Astrocyte of the hippocampus (primary cell): ENCODE data around the gene PODXL.

Experiments
- DNase-seq: peaks from one replicate; pipeline ENCODE4 v3.0.0; 2011; ENCODE audit warnings: low read depth, low spot score

PODXL gene

GRCh38 chr7:131564640-131565039, 8.2 kb upstream of the PODXL start:
- no peak for DNase-seq

DNA sequence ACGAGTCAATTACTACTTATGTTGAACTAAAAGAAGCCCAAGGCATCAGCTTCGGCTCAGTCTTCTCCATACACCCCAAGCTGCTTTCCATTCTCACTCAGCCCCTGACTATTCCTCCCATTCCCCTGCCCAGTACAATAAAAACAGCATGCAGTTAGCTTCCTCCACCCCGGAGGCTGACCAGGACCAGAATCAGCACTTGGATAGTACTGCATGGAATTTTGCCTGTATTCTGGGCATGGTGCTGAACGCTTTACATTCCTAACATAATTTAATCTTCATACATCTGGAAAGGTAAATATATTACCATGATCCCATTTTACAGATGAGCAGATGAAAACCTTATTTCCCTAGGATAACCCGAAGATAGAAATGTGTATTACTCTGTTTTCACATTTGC, 7.5 kb upstream of the PODXL start:
- no peak for DNase-seq

GRCh38 chr7:131562941-131563340, 6.5 kb upstream of the PODXL start:
- no peak for DNase-seq

DNA sequence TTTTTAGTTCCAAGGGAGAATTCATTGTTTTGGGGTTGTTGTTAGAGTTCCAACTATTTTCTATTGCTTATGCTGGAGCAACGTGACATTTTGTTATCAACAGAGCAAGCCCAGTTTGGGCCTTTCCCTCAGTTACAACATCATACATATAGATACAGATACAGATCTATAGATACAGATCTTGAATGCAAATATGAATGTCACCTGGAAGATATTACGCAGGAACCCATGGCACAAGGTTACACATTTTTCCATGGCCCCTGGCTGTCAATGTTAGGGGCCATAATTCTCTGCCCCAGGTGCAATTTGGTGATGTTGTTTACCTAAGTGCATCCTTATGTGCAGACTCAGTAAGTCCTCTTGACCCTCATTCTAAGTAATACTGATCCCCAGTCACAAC, 3.6 kb upstream of the PODXL start:
- DNase-seq = no peak

- peak; percentile 36 for DNase-seq
These were observed 1.4 kb upstream of the PODXL start for GRCh38 chr7:131557652-131558385.

DNA sequence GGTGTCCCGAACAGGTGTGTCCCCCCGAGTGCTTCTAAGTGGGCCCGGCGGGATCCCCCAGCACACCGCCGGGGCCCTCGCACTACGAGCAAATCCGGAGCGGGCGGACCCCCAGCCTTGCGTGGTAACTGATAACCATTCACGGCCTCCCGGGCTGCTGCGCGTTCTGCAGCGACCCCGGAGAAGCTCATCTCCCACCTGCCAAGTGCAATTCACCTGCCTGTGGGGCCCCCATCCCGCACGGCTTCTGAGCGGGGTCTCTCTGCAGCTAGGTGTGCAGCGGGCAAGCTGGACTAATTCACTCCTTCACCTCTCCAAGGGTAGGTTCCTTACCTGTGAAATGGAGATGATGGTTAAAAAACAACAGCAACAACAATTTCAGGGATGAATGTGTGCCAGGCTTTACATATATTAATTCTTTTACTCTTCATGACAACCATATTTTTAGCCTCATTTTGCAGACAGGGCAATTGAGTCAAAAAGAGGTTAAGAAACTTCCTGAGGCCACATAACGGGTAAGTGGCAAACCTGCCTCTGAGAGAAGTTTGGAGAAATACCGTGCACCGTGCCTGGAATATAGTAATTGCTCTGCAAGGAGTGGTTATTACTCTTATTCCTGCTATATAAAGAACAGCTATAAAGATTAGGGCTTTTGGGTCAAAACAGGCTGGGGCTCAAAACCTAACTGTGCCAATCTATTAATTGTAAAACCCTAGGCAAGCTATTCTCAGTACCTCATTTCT, 652 bp upstream of the PODXL start:
- no peak for DNase-seq

DNA sequence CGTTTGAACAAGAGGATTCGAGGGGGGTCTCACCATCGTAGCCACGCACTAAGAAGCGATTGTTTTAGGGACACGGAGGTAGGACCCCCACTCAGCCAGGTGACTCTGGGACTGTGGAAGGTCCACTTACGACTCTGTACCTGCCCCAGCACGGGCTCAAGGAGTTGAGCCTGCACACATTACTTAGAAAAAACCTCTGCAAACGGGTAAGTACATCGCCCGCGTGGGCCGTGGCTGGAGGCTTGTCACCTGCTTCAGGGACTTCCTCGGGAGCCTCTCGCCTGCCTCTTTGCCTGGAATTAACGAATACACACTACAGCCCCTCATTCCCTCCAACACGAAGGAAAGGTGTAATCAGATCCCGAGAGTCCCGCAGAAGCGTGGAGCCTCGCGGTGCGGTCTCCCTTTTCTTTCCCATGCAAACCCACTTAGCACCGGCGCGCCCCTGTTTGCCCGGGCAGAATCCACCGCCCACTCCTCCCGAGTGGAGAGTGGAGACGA, 826 bp downstream of the PODXL start:
- DNase-seq = no peak

DNA sequence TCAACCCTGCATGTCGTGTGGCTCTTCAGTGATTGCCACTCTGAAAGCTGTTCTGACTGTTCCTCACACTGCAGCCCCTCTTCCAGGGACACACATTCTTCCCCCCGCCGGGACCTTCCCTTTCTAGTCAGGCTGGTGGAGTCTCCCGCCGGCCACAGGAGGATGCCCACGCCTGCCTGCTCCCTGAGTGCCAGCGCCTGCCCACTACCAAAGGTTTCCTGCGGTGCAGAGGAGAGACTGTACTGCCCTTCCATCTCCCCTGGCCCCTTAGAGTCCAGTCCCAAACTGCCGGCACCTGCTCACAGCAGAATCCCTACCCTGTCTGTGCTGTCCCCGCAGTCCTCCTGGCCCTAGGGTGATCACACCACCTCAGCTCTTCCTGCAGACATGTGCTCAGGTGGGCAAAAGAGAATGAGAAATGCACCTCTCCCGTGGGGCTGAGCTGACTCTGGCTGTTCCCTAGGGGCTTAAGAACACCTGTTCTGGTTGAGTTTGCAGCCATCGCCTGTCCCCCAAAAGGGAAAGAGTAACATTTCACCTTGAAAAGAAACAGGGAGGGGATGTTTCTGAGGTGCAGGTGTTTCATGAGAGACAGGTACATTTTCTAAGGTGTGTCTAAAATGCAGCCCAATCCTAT, 1.4 kb downstream of the PODXL start:
- DNase-seq = no peak

DNA sequence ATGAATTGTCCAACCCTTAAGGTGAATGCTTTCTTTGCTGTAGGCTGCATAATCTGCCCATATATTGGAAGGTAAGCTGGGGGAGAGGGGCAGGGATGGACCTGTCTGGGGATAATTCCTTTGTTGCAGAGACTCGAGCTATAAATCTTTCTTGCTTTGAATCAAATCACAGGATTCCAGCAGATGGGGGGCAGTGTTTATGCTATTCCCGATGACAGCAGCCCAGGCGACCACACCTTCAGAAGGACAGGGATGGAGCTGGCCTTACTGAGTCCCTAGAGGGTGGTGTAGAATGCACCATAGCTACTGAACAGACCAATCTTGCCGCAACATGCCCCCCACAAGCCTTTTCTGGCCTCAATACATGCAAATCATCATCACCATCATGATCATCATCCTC, 2.5 kb downstream of the PODXL start:
- DNase-seq = no peak

GRCh38 chr7:131552053-131552452, 4.4 kb downstream of the PODXL start:
- DNase-seq = no peak

DNA sequence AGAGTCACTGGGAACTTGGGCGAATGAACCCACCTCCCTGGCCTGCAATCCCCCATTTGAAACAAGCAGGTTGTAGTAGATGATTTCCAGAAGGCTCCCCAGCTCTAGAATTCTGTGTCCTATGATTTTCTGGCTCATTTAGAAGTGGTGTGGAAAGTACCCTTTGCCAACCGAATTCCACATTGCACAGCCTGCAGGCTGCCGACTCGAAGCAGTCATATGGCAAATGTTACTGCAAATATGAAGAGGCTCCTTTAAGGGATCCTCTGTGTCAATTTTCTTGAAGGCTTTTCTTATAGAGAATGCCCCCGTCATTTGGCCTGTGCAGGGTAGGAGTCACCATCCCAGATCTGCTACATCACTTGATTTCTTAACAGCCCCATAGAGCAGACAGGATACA, 5.6 kb downstream of the PODXL start:
- DNase-seq = no peak

DNA sequence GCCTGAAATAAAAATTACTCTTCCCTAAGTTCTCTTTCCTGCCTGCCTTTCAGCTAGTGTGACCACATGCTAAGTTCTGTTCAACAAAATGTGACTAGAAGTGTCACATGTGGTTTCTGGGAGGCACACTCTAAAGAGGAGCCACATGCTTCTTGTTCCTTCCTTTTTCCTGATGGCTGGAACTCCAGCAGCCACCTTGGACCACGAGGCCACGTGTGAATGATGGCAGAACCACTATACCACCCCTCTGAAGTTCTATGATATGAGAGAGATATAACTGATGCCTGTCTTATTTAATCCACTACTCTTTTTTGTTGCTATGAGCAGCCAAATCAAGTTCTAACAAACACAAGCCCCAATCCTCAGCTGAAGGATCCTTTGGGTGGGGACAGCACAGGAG, 8.1 kb downstream of the PODXL start:
- no peak for DNase-seq

GRCh38 chr7:131547589-131547988, 8.8 kb downstream of the PODXL start:
- DNase-seq = no peak

DNA sequence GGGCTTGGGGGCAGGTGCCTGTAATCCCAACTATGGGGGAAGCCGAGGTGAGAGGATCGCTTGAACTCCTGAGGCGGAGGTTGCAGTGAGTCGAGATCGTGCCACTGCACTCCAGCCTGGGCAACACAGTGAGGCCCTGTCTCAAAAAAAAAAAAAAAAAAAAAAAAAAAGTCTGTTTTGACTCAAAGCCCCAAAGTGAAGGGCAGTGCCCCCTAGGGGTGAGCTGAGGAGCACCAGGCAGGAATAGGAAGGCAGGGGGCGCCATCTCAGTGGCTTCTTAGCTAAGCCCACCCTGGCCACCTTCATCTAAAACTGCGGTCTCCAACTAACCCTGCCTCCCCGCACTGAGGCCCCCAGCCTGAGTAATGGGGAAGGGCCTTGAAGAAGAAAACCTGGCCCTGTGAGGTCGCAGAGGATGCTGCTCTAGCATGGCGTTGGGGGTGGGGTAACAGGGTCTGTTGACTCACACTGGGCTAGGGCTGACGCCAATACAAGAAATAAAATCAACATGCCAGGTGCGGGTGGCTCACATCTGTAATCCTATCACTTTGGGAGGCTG, 9.8 kb downstream of the PODXL start:
- DNase-seq = no peak

DNA sequence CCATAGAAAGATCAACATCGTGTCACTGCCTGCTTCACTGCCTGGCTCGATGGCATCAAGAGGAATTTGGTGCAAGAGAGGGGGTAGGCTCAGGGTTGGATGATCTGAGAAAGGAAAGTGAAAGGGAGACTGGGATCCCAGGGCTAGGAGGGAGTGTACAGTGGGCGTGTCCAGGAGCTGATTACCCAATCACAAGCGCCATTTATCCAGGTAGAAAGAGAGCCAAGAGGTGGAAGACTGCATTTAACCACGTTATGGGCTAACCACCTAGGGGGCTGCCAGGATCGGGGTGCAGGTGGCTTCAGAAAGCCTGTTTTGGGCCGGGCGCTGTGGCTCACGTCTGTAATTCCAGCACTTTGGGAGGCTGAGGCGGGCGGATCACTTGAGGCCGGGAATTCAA, 10.3 kb downstream of the PODXL start:
- DNase-seq = no peak

DNA sequence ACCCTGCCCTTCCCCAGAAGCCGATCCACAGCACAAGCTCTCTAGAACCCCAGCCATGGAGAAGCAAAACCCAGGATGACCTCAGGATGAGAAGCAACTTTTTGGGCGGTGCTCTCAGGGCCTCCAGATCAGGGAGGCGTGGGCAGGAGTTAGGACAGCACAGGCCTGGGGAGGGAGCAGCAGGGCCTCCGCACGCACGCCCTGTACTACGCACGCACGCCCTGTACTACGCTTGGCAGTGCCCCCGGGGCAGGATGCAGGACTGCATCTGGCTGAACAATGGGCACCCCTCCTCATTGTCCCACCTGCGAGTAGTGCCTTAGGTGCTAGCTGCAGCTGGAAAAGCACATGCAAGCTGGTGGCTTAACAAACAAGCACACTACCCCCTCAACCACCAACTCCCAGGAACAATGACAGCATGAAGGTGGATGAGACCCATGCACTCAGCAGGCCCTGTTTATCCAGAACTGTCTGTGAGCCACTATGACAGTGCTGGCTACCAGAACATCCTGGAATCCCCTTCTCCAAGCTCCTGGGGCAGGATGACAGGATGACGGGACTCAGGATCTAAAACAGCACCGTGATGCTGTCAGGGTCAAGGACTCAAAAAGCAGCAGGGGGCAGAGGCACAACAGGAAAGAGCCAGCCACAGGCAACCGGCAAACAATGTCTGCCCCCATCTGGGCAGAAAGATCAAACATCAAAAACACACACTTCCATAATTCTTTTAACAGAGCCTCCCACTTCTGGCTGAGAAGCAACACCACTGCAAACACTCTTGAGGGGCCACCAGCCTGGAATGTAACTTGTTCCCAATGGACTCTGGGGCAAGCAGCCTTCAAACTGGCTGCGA, 11.8 kb downstream of the PODXL start:
- DNase-seq = peak; percentile 44

DNA sequence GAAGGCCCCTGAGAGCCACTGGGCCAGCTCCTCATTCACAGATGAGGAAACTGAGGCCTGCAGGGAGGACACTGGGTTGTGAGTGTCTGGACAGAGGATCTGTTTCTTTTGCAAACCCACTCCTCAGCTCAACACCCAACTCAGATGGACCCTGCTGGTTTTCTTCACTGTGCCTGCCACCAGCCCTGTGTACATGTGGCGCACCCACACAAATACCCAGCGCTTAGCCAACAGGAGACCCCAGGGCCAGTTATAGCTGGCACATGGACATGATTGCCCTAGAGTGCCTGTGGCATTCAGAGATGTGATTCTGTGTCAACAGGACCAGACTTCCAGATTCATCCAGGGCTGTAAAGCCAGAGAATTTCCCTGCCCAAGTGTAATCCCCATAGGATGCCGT, 12.4 kb downstream of the PODXL start:
- DNase-seq = no peak

DNA sequence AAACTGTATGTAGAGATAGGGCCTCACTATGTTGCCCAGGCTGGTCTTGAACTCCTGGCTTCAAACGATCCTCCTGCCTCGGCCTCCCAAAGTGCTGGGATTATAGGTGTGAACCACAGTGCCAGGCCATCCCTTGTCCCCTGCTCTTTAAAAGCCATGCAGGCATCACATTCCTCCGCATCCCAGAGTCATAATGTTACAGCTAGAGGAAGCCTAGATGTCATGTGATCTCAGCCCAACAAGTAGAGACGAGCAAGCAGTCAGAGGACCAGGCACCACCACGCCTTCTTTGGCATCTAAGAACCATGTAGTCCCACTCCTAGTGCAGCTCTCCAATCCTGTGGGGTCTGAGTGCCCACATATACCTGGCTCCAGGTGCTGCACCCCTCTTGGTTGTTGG, 13.1 kb downstream of the PODXL start:
- DNase-seq = no peak

- no peak for DNase-seq
These were observed 15.8 kb downstream of the PODXL start for GRCh38 chr7:131540491-131541162.

DNA sequence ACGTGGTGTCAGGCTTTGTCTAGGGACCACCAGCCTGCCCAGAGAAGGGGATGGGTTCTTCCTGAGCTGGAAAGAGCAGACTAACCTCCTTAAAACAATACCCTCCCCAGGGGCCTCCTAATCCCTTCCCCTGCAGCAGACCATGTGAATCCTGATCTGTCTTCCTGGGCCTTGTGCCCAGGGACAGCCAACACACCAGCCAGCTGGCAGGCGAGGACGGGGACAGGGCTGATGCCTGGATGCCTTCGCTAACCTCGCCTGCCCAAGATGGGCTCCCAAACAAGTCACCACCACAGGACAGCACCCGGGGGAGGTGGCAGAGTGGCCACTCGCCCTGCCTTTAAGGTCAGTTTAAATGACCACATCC, 17.6 kb downstream of the PODXL start:
- DNase-seq = peak; percentile 46
